Measurements from ENCODE around the gene PEX11G.
A peak's percentile ranks its signal among the peaks of the same experiment; 100 is the strongest.

PEX11G gene

GRCh38 chr19:7492558-7492957, 3.7 kb upstream of the PEX11G start:
- no peak for DNase-seq

- DNase-seq: peak; percentile 91
Observed at GRCh38 chr19:7492142-7492541, 3.3 kb upstream of the PEX11G start.

- DNase-seq: no peak
Observed at GRCh38 chr19:7489609-7490044, 792 bp upstream of the PEX11G start.

GRCh38 chr19:7486923-7487322, 1.9 kb downstream of the PEX11G start:
- DNase-seq: no peak

GRCh38 chr19:7483720-7484201, 5.1 kb downstream of the PEX11G start:
- DNase-seq: no peak

GRCh38 chr19:7482584-7483439, 6.0 kb downstream of the PEX11G start:
- DNase-seq: no peak

- no peak for DNase-seq
Observed at GRCh38 chr19:7480970-7481255, 7.9 kb downstream of the PEX11G start.

- no peak for DNase-seq
Observed at GRCh38 chr19:7480222-7480969, 8.4 kb downstream of the PEX11G start.

- no peak for DNase-seq
Observed at GRCh38 chr19:7478843-7479227, 10.0 kb downstream of the PEX11G start.

GRCh38 chr19:7478173-7478842, 10.5 kb downstream of the PEX11G start:
- DNase-seq: no peak

- DNase-seq: no peak
Observed at GRCh38 chr19:7477758-7478157, 11.1 kb downstream of the PEX11G start.

- no peak for DNase-seq
Observed at GRCh38 chr19:7476777-7477494, 11.9 kb downstream of the PEX11G start.

GRCh38 chr19:7476241-7476640, 12.6 kb downstream of the PEX11G start:
- DNase-seq: no peak

GRCh38 chr19:7475665-7476064, 13.2 kb downstream of the PEX11G start:
- no peak for DNase-seq

- DNase-seq: no peak
Observed at GRCh38 chr19:7471696-7472615, 16.9 kb downstream of the PEX11G start.

GRCh38 chr19:7470540-7471305, 18.1 kb downstream of the PEX11G start:
- DNase-seq: no peak

- no peak for DNase-seq
Observed at GRCh38 chr19:7469669-7470285, 19.1 kb downstream of the PEX11G start.

- no peak for DNase-seq
Observed at GRCh38 chr19:7468840-7469239, 20.0 kb downstream of the PEX11G start.

GRCh38 chr19:7467009-7467989, 21.5 kb downstream of the PEX11G start:
- DNase-seq: no peak

Measured in SIG-M5 (cell line).